ENCODE results near the gene CHI3L1.

GRCh38 chr1:203179667-203180005 is 6.9 kb downstream of the CHI3L1 start:
- TF ChIP-seq CTCF (IDR thresholded peaks at IDR 0.05) (no peak), EP300 (IDR thresholded peaks at IDR 0.05; ENCODE audit: borderline replicate concordance in 1 of 2, low read depth in 1 of 2, low read length in 1 of 2) (no peak), REST (IDR thresholded peaks at IDR 0.05; ENCODE audit: low read depth, low read length) (no peak), TCF12 (IDR thresholded peaks at IDR 0.05) (no peak), RXRA (IDR thresholded peaks at IDR 0.05; ENCODE audit: borderline replicate concordance, low read depth) (no peak), FOSL2 (IDR thresholded peaks at IDR 0.05; ENCODE audit: borderline replicate concordance, low read depth) (no peak), RCOR1 (IDR thresholded peaks at IDR 0.05; ENCODE audit: low read length) (no peak), USF2 (IDR thresholded peaks at IDR 0.05; ENCODE audit: borderline replicate concordance, low read depth, low read length) (no peak), USF1 (IDR thresholded peaks at IDR 0.05; ENCODE audit: borderline replicate concordance, low read depth) (no peak), FOXM1 (IDR thresholded peaks at IDR 0.05; ENCODE audit: low read depth) (no peak)

Measured in SK-N-SH (cell line).